Gastrocnemius medialis (tissue), 4 donors: ENCODE measurements around the gene AREL1. TPM values are rescaled to one million over a fixed set of nuclear protein-coding genes. Genes with fewer than 3 reads are reported as not detected.

Experiments used
- ATAC-seq, 2 donors: fragments of 150-250 bp; one replicate each; pipeline ENCODE4 v1.9.1; 2016
- DNase-seq, 2 donors: peaks; one replicate each; pipeline ENCODE4 v3.0.0-alpha.2; 2019
- H3K27ac ChIP-seq, 4 donors: fragments of 200-600 bp; sonication (generic); 1 replicate in 1 of 4; 2 replicates in 3 of 4; pipeline ENCODE4 v1.5.1; 2016 to 2018; ENCODE audit warnings: mild to moderate bottlenecking in 2 of 4, moderate library complexity in 1 of 4
- H3K27me3 ChIP-seq, 3 donors: fragments of 200-600 bp; sonication (generic) in 2 of 3; 1 replicate in 1 of 3; 2 replicates in 2 of 3; pipeline versions ENCODE4 v1.5.1 to v1.6.0; 2016 to 2019; ENCODE audit warnings: mild to moderate bottlenecking in 1 of 3, moderate library complexity in 1 of 3
- H3K36me3 ChIP-seq, 2 donors: fragments of 200-600 bp; sonication (generic) in 1 of 2; one replicate each; pipeline ENCODE4 v1.5.1; 2017 to 2018
- H3K4me1 ChIP-seq, 2 donors: fragments of 200-600 bp; sonication (generic) in 1 of 2; one replicate each; pipeline ENCODE4 v1.5.1; 2016 to 2017; ENCODE audit warnings: mild to moderate bottlenecking in 2 of 2
- H3K4me3 ChIP-seq, 4 donors: fragments of 200-600 bp; sonication (generic) in 3 of 4; 1 replicate in 1 of 4; 2 replicates in 3 of 4; pipeline ENCODE4 v1.5.1; 2016 to 2019; ENCODE audit warnings: mild to moderate bottlenecking in 2 of 4
- H3K9me3 ChIP-seq, 3 donors: fragments of 200-600 bp; sonication (generic) in 2 of 3; 1 replicate in 1 of 3; 2 replicates in 2 of 3; pipeline ENCODE4 v1.5.1; 2016 to 2019
- CTCF ChIP-seq, 5 experiments: fragments of 450-650 bp in 3 of 5; fragments of 200-600 bp in 2 of 5; sonication (generic) in 2 of 5; IDR thresholded peaks in 4 of 5; conservative IDR thresholded peaks in 1 of 5; 1 replicate in 4 of 5; 2 replicates in 1 of 5; pipeline ENCODE4 v1.5.1; 2016 to 2019; ENCODE audit warnings: antibody characterized with exemption in 5 of 5, mild to moderate bottlenecking in 3 of 5, moderate library complexity in 3 of 5
- POLR2A ChIP-seq, 2 donors: fragments of 450-650 bp; IDR thresholded peaks; one replicate each; pipeline ENCODE4 v1.6.1; 2017; ENCODE audit warnings: antibody characterized with exemption in 2 of 2, mild to moderate bottlenecking in 2 of 2, moderate library complexity in 2 of 2
- in situ Hi-C, 4 donors: fragments of 200-750 bp; cut with MboI; loops; one replicate each; pipeline versions ENCODE4 v1.15.0 to v1.8.0; 2017; ENCODE audit warnings: low sequenced_read_pairs in 4 of 4
- intact Hi-C: fragments of 100-400 bp; cut with DNase I; formaldehyde crosslinking; loops from one replicate; pipeline ENCODE4 v1.15.1; 2023; ENCODE audit warnings: low total_unique reads
- total RNA-seq, 4 donors: library from RNA; depleted of rRNA; stranded (reverse); fragments of >200 nt; gene quantifications; one replicate each; pipeline versions ENCODE4 v1.1.0 to v1.2.3, GENCODE V29; 2016

Gene AREL1
- total RNA-seq, 4 donors from 2014 or later, result 14.7 to 30.1 (median 22.1) TPM

DNA sequence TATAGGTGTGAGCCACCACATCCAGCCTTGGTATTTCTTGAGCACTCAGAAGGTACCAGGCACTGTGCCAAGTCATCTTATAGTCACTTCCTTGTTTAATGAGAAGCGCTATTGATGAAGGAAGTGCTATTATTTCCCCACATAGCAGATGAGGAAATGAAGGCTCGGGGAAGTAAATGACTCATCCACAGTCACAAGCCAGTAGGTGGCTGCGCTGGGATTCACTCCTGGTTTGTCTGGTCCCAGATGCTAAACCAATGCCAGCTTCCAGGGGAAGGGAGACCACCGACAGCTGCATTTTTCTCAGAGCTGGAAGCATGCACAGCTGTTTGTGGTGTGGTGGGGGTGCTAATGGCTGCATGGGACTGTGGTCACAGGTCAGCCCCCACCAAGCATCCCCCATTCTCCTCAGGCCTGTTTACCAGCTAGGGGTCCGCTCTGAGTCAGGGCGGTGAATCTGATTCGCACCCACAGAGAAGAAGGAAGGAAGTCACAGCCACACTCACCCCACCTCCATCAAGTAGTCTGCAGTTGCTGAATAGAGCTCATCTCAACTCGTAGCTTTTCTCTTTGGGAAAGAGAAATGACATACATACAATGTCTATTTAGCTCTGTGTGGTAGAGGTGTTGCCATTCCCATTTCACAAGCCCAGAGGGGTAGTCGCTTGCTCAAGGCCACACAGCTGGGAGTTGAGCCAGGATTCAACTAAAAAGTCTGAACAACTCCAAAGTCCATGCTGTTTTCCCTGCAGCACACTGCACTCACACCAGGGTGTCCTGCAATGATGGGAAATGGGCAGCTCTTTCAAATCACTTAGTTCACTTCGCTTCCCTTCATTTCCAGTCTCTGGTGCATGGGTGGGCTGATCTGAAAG, 94.6 kb downstream of the AREL1 start:
- Histone ChIP-seq H3K4me3 (no peak overlapping the region), H3K27me3 (peaks cover 0 to 18% (median 1%) of the 10 kb centered on the region in 3 donors), H3K27ac (peak overlapping the region in 3 of 4 donors; percentile 51 to 66 (median 53)), H3K4me1 (peaks cover 9 to 15% of the 10 kb centered on the region in 2 donors), H3K36me3 (no peaks in the 10 kb centered on the region), H3K9me3 (no peaks in the 10 kb centered on the region)
- TF ChIP-seq POLR2A (IDR thresholded peaks at IDR 0.05) (no peak), CTCF (IDR thresholded peaks at IDR 0.05 in 4 of 5, conservative IDR thresholded peaks at IDR 0.05 in 1 of 5) (no peak)
- in situ Hi-C loops, result no loop called here
- ATAC-seq, result no peak
- intact Hi-C loops, result no loop called here
- DNase-seq, result no peak

DNA sequence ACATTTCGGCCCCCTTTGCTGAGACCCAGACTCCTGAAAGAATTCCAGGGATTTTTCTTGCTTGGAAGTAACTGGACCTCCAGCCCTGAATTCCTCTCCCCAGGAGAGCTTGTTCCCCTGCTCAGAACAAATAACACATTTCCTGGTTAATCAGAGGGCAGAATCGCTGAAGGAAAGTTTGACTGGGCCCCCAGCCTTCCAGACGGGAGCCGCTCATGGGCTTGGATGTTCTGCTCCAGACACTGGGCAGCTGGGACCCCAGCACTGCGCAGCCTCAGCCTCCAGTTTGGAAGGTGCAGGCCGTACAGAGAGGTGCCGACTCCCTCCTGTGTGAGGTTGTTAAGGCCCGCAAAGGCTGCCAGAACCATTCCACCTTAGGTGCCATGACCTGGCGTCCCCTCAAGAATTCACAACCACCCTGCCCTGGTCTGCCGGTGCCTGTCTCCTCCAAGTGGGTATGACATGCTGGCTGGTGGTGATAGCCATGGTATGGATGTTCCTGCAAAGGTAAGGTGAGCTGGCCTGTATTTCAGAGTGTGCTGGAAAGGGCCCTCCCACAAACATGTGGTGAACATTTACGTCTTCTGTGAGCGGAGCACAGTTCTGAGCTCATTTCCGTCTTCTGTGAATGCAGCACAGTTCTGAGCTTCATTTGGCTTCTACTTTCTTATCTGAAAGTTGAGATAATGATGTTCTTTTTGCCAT, 95.7 kb downstream of the AREL1 start:
- Histone ChIP-seq H3K4me3 (no peak overlapping the region), H3K27me3 (peaks cover 2 to 25% (median 9%) of the 10 kb centered on the region in 3 donors), H3K36me3 (no peaks in the 10 kb centered on the region), H3K4me1 (peaks cover 15 to 22% of the 10 kb centered on the region in 2 donors), H3K27ac (peak overlapping the region in 2 of 4 donors; percentile 21 to 33), H3K9me3 (no peaks in the 10 kb centered on the region)
- TF ChIP-seq CTCF (IDR thresholded peaks at IDR 0.05 in 4 of 5, conservative IDR thresholded peaks at IDR 0.05 in 1 of 5), result no peak
- TF ChIP-seq POLR2A (IDR thresholded peaks at IDR 0.05), result no peak
- ATAC-seq (no peak), DNase-seq (no peak)
- intact Hi-C loops (no loop called here), in situ Hi-C loops (no loop called here)

DNA sequence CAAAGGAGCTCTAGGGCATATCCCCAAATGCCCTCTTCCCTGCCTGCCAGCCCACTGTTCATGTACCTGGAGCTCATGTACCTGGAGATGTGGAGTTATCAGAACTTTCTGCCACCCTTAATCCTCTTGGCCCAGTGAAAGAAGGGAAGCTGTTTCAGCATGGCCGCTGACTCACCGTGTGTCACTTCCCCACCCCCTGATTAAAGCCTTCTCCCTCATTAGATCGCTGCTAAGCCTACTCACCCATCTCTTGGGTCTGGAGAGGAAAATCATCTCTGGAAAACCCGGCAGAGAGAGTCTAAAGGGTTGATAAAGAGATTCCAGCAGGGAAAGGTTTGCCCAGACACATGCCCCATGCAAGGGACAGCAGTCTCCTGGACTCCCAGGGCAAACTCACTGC, 96.4 kb downstream of the AREL1 start:
- no peak overlapping the region for H3K4me3 ChIP-seq
- H3K27ac ChIP-seq, result peak overlapping the region in 2 of 4 donors; percentile 12 to 33
- TF ChIP-seq POLR2A (IDR thresholded peaks at IDR 0.05) (no peak), CTCF (IDR thresholded peaks at IDR 0.05 in 4 of 5, conservative IDR thresholded peaks at IDR 0.05 in 1 of 5) (no peak)
- H3K4me1 ChIP-seq, result peaks cover 15 to 24% of the 10 kb centered on the region in 2 donors
- ATAC-seq, result no peak
- intact Hi-C loops, result no loop called here
- DNase-seq, result no peak
- H3K9me3 ChIP-seq, result no peaks in the 10 kb centered on the region
- in situ Hi-C loops, result no loop called here
- peaks cover 8 to 31% (median 14%) of the 10 kb centered on the region in 3 donors for H3K27me3 ChIP-seq
- no peaks in the 10 kb centered on the region for H3K36me3 ChIP-seq

DNA sequence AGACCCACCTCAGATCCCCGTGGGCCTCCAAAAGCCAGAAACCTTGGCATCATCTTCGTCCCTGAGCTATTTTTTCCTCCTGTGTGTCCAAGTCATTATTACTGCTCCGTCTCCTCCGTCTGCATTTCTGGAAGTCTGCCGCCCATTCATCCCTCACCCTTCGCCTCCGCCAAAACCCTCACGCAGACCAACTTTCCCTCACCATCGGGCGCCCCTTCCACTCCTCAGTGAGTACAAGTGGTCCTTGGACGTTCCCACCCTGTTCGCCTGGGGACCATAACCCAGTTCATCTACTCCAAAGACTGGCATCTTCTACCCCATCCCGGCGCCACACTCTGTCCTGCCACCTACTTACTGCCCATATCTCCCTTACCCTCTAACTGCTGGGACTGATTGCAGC, 97.1 kb downstream of the AREL1 start:
- in situ Hi-C loops, result no loop called here
- TF ChIP-seq CTCF (IDR thresholded peaks at IDR 0.05 in 4 of 5, conservative IDR thresholded peaks at IDR 0.05 in 1 of 5) (no peak), POLR2A (IDR thresholded peaks at IDR 0.05) (no peak)
- no peak for DNase-seq
- peaks cover 15 to 37% (median 17%) of the 10 kb centered on the region in 3 donors for H3K27me3 ChIP-seq
- no peak overlapping the region for H3K4me3 ChIP-seq
- no peak for ATAC-seq
- no peaks in the 10 kb centered on the region for H3K36me3 ChIP-seq
- intact Hi-C loops, result no loop called here
- peak overlapping the region in 1 of 4 donors; percentile 2 for H3K27ac ChIP-seq
- peaks cover 15 to 24% of the 10 kb centered on the region in 2 donors for H3K4me1 ChIP-seq
- no peaks in the 10 kb centered on the region for H3K9me3 ChIP-seq
